Right renal pelvis (tissue), 4 donors: ENCODE data around the gene OR12D1. TPM values are rescaled to one million over a fixed set of nuclear protein-coding genes. Genes with fewer than 3 reads are reported as not detected.
"Not testable (repeated sequence)": the region's sequence is repeated elsewhere in the genome, so short reads cannot be mapped to it uniquely, and the experiment has no call there.

Experiments
- DNase-seq, 4 donors: peaks; one replicate each; pipeline ENCODE4 v3.0.0-alpha.2; 2013; ENCODE audit warnings: low read depth in 4 of 4, low spot score in 3 of 4, missing footprints in 1 of 4
- polyA plus RNA-seq, 4 donors: library from polyadenylated mRNA; unstranded; fragments of 120-200 nt; gene quantifications; one replicate each; pipeline ENCODE4 v1.2.1, GENCODE V29; 2013; ENCODE audit not compliant: insufficient read length in 4 of 4

OR12D1 gene
- not detected for polyA plus RNA-seq

DNA sequence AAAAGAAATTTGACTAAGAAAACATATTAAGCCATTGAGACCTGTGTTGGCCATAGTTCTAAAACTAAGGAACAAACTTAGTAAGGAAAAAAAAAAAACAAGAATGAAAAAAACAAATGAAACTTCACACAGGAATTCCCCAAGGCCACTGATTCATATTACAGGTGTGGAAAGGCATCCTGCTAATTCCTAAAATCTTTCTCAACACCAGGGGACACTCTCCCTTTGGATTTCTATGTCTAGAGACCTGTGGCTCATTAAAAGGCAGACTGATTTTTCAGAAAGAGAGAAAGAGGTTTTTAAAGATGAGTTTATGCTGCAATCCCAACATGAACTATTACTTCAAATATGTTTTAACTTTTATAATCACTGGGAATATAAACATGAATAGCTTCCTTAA is at the start of gene OR12D1:
Gene OR12D1 (plus strand): TSS at position 341 of the 400 bp plus-strand sequence.
- DNase-seq: no peak

DNA sequence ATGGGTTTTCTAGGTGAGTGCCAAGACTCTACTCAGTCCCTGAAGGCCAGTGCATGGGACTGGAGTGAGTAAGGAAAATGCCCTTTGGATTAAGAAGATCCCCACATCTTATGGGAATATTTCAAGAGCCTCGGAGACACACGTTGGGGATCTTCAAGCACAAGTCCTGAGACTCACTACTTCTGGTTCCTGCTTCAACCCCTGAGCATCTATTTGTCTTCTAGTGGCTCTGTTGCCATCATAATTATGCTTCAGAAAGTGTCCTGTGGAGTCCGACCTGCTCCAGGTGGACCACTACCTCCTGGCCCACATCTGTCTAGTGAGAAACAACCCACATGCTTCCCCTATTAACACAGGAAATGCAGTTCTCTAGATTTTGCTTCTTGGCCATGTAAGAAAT is 46.0 kb upstream of the OR12D1 start, which contains the start of gene OR5V1:
Gene OR5V1 (minus strand): TSS at position 101 of the 400 bp plus-strand sequence. CDS start 12,670 bp downstream, outside the sequence.
- DNase-seq: no peak

DNA sequence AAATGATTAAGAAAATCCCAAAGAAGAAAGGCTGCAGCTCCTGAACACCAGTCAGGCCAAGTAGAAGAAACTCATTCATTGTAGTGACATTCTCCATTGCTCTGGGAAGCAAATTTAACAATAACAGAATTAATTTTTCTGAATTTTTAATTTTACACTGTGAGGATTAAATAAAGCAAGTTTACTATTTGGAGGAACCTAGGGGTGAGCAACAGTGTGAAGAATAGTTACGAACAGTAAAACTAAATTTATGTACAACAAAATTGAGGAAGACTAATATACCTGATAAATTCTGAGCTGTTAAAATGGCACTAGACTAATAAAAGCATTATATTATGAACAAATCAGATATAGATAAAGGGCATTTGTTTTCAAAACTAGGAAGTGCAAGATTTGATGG is 39.5 kb upstream of the OR12D1 start, which contains the start of gene OR12D3:
Gene OR12D3 (minus strand): TSS at position 101 of the 400 bp plus-strand sequence. CDS start 4 bp downstream, at position 97.
- DNase-seq: no peak

DNA sequence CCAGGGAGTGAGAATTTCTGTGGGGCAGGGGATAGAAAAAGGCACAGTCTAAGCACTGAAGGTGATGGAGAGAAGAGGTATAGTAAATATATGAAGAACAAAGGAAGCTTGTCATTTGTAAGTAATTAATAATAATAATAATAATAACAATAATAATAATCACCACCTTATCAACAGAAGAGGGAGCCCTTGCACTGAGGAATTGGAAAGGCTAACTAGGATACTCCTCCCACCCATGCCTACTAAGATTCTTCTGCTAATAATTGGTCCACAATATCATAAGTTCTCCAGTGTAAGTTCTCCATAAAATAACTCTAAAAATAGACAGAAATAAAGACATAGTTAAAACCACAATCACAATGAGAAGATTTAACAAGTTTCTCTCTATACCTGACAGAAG is 38.7 kb upstream of the OR12D1 start:
- DNase-seq: no peak

DNA sequence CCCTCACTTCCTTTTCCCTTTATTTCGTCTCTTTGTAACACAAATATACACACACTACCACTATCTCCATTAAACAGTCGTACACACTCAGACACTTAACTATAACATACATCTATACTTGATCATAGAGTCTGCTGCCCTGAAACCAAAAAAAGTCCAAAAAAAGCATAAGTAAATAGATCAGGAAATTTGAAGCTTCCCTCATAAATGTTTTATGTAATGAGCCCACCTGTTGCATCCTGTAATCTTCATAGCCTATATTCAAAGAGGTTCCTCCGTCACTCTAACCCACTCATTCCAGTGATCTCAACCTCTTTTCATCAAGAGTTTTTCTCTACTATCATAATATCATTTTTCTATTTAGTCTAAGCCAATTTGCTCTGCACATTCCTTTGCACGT is 26.2 kb upstream of the OR12D1 start:
- DNase-seq: no peak

DNA sequence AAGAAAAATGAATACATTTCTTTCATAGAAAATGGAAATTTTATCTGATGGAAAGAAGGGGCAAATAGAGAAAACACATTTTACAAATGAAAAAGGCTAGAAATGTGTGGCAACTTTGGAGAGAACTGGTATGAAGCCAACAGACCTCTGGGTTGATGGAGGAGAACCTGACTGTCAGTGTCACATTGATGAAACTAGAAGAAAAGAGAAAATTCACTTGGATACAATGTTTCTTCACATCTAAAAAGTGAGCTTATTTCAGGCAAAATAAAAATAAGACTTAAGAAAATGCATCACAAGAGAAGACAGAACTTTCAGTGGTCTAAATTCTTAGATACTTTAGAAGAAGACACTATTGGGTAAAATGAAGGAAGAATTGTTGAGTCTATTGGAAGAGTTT is 19.4 kb upstream of the OR12D1 start, which contains the start of gene OR12D2:
Gene OR12D2 (plus strand): TSS at position 301 of the 400 bp plus-strand sequence. CDS start 1,069 bp downstream, outside the sequence.
- no peak for DNase-seq

DNA sequence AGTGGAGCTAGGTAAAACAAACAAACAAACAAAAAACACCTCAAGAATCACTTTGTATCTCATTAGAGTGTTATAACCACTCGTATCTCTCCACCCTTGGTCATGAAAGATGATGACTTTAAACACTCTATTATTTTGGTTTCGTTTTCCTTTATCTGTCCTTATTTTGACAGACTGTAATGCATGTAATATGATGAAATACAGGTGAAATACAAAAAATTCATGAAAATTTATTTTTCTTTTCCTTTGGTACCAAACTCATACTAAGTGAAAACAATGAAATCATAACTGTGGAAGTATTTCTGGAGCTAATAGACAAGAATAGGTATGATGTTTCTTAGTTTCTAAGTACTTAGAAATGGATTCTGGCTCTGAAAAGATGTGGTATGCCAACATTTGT is 15.2 kb upstream of the OR12D1 start:
- no peak for DNase-seq

DNA sequence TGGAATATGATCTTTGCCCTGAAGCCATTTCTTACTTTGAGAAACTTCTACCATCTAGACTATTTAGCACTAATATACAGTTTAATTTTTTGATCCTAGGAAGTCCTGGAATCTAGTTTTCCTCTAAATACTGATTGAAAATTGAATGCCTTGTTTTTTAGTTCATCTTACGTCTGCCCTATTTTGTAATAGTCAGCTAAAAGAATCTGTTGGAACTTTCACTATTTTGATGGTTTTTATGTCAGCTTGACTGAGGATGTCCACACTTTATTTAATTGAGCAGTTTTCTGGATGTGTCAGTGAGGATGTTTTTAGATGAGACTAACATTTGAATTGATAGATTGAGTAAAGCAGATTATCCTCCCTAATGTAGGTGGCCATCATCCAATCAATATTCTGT is 10.9 kb upstream of the OR12D1 start:
- DNase-seq: no peak

DNA sequence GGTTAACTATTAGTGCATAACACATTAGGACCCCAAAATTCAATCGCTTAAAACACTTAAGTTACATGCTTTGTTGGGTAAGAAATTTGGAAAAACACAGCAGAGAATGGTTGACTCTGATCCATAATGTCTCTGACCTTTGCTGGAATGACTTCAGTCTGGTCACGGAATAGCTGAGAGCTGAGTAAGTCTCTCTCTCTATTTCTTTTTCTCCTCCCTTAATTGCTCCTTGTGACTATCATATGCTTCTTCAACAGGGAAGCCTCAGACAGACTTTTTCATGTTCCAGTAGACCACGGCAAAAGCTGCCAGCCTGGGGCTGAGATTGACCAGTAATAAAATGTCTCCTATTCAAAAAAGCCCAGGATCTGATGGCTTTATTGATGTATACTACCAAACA is 4.8 kb downstream of the OR12D1 start:
- no peak for DNase-seq

DNA sequence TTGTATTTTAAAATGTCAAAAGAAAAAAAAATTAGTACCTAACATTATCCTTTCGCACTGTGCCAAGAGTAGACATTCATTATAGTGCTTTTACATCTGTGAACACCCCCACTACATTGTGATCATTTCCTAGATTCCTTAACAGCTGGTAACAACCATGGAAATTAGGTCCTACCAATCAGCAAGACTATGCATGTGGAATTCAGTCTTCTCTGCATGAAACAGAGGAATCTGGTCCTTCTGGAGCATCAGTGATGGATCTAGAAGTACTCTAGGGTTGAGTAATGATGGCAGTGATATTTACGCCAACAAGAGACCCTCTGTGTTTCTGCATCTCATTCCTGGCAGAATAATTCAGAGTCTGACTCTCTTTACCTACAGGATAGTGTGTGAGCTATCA is 9.4 kb downstream of the OR12D1 start:
- no peak for DNase-seq

DNA sequence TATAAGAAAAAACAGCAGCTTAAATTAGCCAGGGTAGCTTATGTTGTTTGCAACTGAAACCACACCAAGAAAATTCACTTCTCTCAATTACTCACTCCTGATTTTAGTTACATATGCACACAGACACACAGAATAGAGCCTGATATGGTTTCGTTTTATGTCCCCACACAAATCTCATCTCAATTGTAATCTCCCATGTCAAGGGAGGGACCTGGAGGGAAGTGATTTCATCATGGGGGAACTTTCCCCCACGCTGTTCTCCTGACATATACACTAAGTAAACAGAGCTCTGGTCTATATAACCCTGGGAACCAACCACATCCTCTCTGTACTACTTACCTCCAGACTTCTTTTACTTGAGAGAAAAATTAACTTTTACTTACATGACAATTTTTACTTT is 9.8 kb downstream of the OR12D1 start:
- DNase-seq: no peak

DNA sequence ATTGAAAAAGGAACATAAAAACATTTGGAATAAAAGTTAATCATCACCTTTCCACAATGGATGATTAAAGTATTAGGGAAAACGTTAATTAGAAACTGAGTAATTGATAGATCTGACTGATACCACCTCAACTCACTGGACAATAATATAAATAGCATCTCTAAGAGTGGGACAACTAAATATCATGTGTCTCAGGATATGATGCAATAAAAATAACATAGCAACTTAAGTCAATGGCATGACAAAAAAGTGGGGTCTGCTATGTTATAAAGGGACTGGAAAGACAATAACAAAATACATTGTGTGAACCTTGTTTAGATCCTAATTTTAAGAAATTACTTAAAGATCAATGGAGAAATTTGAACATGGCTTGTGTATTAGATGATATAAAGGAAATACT is 10.3 kb downstream of the OR12D1 start:
- no peak for DNase-seq

DNA sequence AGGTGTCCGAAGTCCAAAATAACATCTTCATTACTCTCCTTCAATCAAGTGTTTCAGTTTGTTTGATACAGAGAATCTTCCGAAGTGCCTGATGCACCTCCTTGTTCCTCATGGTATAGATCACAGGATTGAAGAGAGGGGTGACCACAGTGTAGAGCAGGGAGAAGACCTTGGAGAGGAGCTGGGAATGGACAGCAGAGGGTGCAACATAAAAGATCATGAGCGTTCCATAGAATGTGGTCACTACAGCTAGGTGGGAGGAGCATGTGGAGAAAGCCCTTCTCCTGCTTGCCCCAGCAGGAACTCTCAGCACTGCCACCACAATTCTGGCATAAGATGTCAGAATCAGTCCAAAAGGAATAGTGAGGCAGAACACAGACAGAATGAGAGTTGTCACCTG is 11.9 kb downstream of the OR12D1 start:
- DNase-seq: no peak

DNA sequence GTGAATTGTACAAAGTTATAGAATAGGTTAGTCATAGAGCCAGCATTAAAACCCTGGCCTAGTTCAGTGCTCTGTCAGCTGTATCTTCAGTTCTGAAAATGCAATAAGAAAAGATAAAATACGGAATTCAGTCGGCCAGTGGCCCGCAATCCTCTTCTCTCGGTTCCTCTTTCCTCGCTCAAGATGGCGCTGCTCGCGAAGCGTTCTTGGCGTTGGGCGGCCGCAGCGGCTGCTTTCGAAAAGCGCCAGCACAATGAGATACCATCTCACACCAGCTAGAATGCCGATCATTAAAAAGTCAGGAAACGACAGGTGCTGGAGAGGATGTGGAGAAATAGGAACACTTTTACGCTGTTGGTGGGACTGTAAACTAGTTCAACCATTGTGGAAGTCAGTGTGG is 22.0 kb downstream of the OR12D1 start:
- DNase-seq: not testable (repeated sequence)

DNA sequence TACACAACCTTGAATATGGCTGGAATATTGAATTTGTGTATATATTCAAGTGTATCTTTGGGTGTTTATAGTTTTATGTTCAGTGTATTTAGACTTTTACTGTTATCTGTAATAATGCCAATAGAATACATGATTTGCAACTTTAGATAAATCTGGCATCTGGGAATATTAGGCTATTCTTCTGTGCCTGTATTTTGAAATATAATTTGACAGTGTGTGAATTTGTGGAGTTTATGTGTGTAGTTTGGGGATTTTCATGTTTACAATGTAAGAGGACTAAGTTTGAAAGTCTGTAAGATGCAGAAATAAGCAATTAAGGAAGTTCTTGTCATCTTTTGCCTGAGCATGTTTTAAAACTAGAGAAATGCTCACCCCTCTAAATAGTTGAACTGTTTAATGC is 24.3 kb downstream of the OR12D1 start, which contains the start of gene OR10C1:
Gene OR10C1 (plus strand): TSS at position 301 of the 400 bp plus-strand sequence. CDS start 710 bp downstream, outside the sequence.
- no peak for DNase-seq

DNA sequence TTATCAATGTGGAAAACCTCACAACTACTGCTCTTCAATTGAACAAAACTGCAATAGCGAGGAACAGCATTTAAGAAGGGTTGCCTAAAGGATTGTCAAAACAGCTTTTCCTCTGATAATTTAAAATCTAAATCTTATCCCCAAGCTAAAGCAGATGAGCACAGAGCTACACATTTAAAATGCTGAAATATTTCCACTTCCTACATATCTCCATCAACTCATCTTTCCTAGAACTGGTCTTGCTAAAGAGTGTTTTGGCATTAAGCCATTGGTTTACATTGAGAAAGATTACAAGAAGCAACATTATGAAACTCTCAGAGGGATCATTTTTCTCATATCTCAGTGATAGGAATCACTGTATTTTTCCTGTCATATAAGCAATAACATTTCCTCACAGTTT is 28.0 kb downstream of the OR12D1 start:
- no peak for DNase-seq

DNA sequence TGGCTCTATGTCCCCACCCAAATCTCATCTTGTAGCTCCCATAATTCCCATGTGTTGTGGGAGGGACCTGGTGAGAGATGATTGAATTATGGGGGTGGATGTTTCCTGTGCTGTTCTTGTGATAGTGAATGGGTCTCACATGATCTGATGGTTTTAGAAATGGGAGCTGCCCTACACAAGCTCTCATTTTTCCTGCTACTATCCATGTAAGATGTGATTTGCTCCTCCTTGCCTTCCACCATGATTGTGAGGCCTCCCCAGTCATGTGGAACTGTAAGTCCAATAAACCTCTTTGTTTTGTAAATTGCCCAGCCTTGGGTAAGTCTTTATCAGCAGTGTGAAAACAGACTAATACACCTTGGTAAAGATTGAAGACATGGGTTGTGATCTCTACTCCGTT is 29.3 kb downstream of the OR12D1 start:
- DNase-seq: not testable (repeated sequence)

DNA sequence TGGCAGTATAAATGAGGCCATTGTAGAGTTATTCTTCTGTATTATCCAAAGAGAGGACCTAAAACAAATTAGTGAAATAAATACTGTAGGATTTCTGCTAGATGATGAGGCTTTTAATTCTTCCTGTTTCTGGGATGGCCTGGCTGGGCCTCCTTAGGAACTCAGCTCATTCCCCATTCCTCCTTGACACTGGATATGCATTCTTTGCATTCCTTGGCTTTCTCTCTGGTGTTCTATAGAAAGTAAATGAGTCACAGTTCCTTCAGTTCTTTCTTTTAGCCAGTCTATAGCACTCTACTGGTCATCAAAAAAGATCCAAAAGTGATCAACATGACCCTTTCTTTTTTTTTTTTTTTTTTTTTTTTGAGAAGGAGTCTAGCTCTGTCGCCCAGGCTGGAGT is 32.9 kb downstream of the OR12D1 start:
- DNase-seq: no peak

DNA sequence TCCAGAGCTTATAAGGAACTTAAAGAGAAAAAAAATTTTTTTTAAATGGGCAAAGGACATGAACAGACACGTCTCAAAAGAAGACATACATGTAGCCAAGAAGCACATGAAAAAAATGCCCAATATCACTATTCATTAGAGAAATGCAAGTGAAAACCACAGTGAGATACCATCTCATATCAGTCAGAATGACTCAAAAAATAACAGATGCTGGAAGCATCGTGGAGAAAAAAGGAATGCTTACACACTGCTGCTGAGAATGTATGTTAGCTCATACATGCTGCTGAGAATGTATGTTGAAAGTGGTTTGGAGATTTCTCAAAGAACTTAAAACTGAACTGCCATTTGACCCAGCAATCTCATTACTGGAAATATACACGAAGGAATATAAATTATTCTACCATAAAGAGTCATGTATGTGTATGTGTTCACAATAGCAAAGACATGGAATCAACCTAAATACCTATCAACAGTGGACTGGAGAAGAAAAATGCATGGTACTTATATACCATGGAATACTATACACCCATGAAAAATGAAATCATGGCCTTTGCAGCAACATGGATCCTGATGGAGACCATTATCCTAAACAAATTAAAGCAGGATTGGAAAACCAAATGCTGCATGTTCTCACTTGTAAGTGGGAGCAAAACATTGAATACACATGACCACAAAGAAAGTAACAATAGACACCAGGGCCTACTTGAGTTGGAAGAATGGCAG is 36.9 kb downstream of the OR12D1 start:
- DNase-seq: no peak

DNA sequence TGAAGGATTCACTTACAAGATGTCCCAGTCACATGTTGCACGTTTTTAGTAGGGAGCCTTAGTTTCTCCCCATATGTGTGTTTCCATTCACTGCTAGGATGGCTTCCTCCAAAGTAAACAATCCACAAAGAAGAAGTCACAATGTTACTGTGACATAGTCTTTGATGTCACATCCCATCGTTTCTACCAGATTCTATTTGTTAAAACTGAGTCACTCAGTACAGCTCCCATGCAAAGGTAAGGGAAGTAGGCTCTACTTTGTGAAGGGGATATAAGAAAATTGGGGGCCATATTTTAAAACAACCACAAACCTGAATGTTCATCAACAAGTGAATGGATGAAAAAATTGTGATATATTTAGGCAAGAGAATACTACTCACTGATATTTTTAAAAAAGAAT is 42.2 kb downstream of the OR12D1 start, which contains the start of the genes OR11A1 and OR2H1:
Gene OR11A1 (minus strand): TSS at position 101 of the 400 bp plus-strand sequence. CDS start 29,430 bp downstream, outside the sequence.
Gene OR2H1 (plus strand): TSS at position 185 of the 400 bp plus-strand sequence. CDS start 4,615 bp downstream, outside the sequence.
- no peak for DNase-seq

DNA sequence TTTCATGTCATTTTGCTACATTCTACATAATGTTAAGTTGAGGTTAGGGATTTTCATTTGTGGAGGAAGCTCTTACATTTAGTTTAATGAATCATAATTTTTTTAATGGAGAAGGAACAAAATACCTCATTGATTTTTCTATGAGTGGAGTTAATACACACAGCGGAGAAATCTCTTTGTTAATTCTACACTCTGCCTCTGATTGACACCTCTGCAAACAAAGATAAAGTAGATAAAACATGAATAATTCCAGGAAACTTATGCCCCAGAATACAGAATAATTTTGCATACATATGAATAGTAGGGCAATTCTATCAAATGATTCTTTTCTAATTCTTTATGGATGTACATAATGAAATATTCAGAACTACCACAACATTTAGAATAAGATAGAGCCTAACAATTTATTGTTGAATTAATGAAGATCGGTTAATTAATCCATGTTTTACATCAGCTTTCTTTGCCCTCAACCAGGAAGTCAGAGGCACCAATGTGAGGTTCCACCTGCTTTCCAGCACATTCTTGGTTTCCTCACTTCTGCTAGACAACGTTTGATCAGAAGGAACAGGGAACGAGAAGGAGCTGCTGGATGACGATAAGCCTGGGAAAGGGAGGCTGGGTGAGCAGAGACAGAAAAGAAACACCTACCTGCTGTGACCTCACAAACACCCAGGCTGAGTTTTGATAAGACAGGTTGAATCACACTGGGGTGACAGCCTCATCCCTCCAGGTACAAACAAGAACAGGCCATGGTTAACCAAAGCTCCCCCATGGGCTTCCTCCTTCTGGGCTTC is 46.5 kb downstream of the OR12D1 start:
- no peak for DNase-seq
